Skeletal muscle satellite cell (primary cell): ENCODE measurements around the gene SPOCD1.
"Not testable (repeated sequence)": the region's sequence is repeated elsewhere in the genome, so short reads cannot be mapped to it uniquely, and the experiment has no call there.

ENCODE experiments used
- H3K27me3 ChIP-seq: 2 replicates; pipeline ENCODE4 v1.7.0; 2013; ENCODE audit warnings: low read length; ENCODE audit not compliant: control insufficient read depth, insufficient read depth
- H3K36me3 ChIP-seq: 2 replicates; pipeline ENCODE4 v1.7.0; 2013; ENCODE audit warnings: mild to moderate bottlenecking, control low read depth, low read length; ENCODE audit not compliant: insufficient read depth
- H3K4me1 ChIP-seq: 2 replicates; pipeline ENCODE4 v1.7.0; 2013; ENCODE audit warnings: low read length; ENCODE audit not compliant: control insufficient read depth, insufficient read depth
- H3K4me2 ChIP-seq: 2 replicates; pipeline ENCODE4 v1.7.0; 2013; ENCODE audit warnings: mild to moderate bottlenecking, low read length
- H3K4me3 ChIP-seq: 2 replicates; pipeline ENCODE4 v1.7.0; 2013; ENCODE audit warnings: low read length
- H3K9ac ChIP-seq: 2 replicates; pipeline ENCODE4 v1.7.0; 2013; ENCODE audit warnings: mild to moderate bottlenecking, low read depth, low read length, moderate library complexity
- H3K9me3 ChIP-seq: replicated peaks from 2 replicates; pipeline ENCODE4 v1.7.0; 2013; ENCODE audit warnings: mild to moderate bottlenecking, control low read depth, low read length

SPOCD1 gene

DNA sequence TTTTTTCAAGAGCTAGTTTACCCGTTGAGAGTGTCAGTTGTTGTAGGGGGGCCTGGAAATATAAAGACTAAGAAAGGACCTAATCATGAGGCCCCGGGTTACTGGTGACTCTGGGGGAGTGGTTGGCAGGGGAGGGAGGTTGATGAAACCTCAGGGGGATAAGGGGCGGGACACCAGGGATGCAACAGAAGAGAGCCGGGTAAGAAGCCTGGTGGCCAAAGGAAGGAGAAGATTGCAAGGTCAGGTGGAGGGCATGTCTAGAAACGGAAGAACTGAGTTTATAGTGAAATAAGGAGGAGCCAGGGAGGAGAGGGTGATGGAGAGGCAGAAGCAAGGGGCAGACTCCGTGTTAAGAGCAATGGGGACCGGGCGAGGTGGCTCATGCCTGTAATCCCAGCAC is 12.5 kb upstream of the SPOCD1 start:
- Histone ChIP-seq H3K4me1 (peaks cover 9% of the 10 kb centered on the region), H3K4me2 (no peak overlapping the region), H3K9ac (no peak overlapping the region), H3K27me3 (peaks cover 25% of the 10 kb centered on the region), H3K9me3 (no peaks in the 10 kb centered on the region), H3K4me3 (no peak overlapping the region), H3K36me3 (no peaks in the 10 kb centered on the region)

DNA sequence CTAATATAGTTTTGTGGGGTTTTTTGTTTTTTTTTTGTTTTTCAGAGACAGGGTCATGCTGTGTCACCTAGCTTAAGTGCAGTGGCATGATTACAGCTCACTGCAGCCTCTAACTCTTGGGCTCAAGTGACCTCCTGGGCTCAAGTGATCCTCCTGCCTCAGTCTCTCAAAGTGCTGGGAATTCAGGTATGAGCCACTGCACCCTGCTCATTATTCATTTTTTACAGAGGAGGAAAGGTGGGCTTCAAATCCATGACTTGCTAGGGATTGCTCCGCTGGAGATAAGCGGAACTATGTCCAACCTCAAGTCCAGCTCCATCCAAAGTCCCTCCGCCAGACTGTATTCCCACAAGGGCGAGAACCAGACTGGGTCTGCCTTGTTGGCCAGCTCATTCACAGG is 8.0 kb upstream of the SPOCD1 start:
- Histone ChIP-seq H3K36me3 (no peaks in the 10 kb centered on the region), H3K4me1 (no peaks in the 10 kb centered on the region), H3K4me2 (no peak overlapping the region), H3K4me3 (no peak overlapping the region), H3K9me3 (no peaks in the 10 kb centered on the region), H3K9ac (no peak overlapping the region), H3K27me3 (peaks cover 4% of the 10 kb centered on the region)

DNA sequence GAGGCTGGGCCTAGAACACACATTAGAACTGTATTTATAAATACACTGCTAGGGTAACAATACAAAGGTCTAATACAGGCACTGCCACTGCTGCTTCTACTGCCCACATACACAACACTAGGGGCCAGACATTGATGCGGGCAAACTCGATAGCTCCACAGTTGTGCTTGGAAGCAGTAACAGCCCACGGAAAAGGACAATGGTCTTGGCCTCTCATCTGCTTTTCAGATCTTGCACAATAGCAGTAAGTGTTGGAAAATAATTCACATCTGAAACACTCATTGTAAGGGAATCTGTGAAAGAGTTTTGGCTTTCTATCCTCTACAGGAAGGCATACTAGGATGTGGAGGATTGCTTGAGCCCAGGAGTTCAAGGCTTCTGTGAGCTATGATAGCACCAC is 6.9 kb upstream of the SPOCD1 start:
- H3K36me3 ChIP-seq: no peaks in the 10 kb centered on the region
- H3K4me1 ChIP-seq: no peaks in the 10 kb centered on the region
- H3K4me3 ChIP-seq: no peak overlapping the region
- H3K9ac ChIP-seq: no peak overlapping the region
- H3K27me3 ChIP-seq: peaks cover 4% of the 10 kb centered on the region
- no peak overlapping the region for H3K4me2 ChIP-seq
- no peaks in the 10 kb centered on the region for H3K9me3 ChIP-seq

DNA sequence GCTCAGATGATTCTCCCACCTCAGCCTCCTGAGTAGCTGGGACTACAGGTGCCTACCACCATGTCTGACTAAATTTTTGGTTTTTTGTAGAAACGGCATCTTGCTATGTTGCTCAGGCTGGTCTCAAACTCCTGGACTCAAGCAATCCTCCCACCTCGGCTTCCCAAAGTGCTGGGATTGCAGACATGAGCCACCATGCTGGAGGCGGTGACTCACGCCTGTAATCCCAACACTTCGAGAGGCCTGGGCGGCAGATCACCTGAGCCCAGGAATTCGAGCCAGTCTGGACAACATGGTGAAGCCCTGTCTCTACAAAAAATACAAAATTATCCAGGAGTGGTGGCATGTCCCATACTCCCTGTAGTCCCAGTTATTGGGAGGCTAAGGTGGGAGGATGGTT is 4.4 kb upstream of the SPOCD1 start:
- not testable (repeated sequence) for H3K9me3 ChIP-seq, H3K27me3 ChIP-seq, H3K4me2 ChIP-seq, H3K9ac ChIP-seq, H3K4me3 ChIP-seq, H3K4me1 ChIP-seq, H3K36me3 ChIP-seq

DNA sequence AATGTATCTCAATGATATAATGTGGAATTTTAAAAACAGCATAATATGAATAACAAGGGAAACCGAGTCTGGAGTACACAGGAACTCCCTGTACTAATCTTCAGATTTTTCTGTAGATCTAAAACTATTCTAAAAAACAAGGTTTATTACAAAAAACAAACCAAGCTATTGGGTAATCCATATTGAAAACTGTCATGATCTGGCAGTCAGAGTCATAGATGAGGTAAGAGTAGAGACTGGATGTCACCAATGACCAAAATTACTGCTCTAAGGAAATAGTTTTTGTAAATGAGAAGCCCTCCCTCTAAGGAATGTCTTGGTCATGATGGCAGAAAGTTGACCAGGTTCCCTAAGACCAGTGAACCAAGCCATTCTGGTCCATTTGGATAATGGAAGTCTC is 2.4 kb upstream of the SPOCD1 start:
- Histone ChIP-seq H3K9ac (no peak overlapping the region), H3K36me3 (no peaks in the 10 kb centered on the region), H3K4me3 (no peak overlapping the region), H3K9me3 (no peaks in the 10 kb centered on the region), H3K27me3 (no peaks in the 10 kb centered on the region), H3K4me2 (no peak overlapping the region), H3K4me1 (peaks cover 3% of the 10 kb centered on the region)

DNA sequence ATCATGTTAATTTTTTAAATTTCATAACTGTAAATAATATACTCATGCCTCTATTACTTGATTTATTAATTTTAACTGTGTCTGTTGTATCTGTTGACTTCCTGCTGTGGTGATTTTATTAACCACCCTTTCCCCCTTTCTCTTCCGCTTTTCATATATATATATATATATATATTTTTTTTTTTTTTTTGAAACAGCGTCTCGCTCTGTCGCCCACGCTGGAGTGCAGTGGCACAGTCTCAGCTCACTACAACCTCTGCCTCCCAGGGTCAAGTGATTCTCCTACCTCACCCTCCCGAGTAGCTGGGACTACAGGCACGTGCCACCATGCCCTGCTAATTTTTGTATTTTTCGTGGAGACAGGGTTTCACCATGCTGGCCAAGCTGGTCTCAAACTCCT is 1.1 kb upstream of the SPOCD1 start:
- H3K36me3 ChIP-seq, H3K4me1 ChIP-seq, H3K9me3 ChIP-seq: not testable (repeated sequence)

DNA sequence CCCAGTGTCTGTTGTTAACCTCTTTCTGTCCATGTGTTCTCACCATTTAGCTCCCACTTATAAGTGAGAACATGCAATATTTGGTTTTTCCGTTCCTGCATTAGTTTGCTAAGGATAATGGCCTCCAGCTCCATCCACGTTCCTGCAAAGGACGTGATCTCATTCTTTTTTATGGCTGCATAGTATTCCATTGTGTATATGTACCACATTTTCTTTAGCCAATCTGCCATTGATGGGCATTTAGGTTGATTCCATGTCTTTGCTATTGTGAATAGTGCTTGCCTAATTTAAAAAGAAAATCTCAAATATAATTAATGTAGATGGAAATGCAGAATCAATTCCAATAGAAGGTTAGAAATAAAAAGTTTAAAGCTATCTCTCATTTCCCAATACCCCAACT is 679 bp upstream of the SPOCD1 start:
- not testable (repeated sequence) for H3K4me2 ChIP-seq, H3K4me1 ChIP-seq, H3K36me3 ChIP-seq, H3K27me3 ChIP-seq, H3K4me3 ChIP-seq, H3K9me3 ChIP-seq, H3K9ac ChIP-seq

More for the DNA sequence above, 1.1 kb upstream of the SPOCD1 start:
- H3K27me3 ChIP-seq, H3K4me3 ChIP-seq, H3K4me2 ChIP-seq, H3K9ac ChIP-seq: not testable (repeated sequence)

DNA sequence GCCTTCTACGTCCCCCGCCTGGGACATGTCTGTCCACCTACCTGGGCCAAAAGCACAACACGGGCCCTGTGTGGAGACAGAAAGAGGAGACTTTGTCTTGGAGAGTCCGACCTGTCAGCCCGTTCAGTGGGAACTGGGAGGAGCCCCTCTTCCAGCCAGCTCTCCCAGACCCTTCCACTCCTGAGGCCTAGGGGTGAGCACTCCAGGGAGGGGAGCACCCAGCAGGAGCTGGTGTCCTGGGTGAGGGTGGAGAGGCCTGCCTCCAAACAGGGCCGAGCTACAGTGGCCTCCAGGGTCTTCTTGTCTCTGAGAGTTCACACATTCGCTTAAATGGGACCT is 546 bp downstream of the SPOCD1 start:
- H3K9ac ChIP-seq: no peak overlapping the region
- H3K4me1 ChIP-seq: peaks cover 3% of the 10 kb centered on the region
- H3K4me2 ChIP-seq: no peak overlapping the region
- H3K36me3 ChIP-seq: no peaks in the 10 kb centered on the region
- H3K9me3 ChIP-seq: no peaks in the 10 kb centered on the region
- H3K4me3 ChIP-seq: no peak overlapping the region
- no peaks in the 10 kb centered on the region for H3K27me3 ChIP-seq

DNA sequence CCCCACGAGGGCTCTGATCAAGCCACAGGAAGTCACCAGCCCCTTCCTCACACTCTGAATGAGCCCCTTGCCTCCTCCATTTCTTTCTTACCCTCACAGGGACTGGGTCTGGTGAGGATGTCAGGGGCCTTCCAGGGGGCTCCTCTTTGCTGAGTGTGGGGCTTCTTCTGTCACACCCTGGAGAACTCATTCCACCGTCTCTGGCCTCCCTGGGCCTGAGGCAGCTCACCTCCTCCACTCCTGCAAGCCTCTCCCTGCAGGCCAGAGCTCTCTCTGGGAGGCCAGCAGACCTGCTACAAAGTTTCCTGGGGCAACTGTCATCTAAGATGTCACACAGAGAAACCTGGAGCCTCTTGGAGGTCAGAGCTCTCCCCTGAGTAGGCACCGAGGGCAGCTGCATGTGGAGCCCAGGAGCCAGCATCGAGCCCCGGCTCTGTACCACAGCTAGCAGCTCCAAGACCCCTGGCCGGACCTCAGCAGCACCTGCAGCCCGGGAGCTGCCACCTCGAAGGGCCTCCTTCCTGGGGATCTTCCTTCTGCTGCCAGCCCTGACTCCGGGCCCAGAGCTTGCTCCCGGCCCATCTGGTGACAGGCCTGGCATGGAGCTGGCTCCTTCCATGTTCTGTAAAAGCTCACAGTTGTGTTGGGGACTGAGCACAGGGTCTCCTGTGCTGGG is 1.1 kb downstream of the SPOCD1 start:
- Histone ChIP-seq H3K4me3 (no peak overlapping the region), H3K4me1 (peaks cover 3% of the 10 kb centered on the region), H3K36me3 (no peaks in the 10 kb centered on the region), H3K9me3 (no peaks in the 10 kb centered on the region), H3K27me3 (peaks cover under 1% of the 10 kb centered on the region), H3K4me2 (no peak overlapping the region), H3K9ac (no peak overlapping the region)

DNA sequence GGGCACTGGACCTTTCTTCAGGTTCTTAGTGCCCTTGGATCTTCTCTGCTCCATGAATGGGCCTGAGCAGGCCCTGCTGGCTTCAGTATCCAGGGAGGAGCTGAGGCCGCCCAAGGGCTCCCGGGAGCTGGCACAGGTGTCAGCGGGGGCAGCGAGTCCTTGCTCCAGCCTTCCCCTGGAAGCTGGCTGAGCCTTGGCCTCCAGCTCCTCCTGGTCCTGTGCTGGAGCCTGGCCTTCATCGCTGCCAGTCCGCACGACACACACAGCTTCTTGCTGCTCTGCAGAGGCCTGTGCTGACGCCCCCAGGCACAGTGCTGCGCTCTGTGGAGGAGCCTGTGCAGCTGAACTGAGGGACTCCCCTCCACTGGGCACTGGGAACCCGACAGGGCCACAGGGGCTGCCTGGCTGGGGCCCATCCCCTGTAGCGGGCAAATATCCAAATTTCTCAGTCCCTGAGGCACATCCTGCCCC is 1.7 kb downstream of the SPOCD1 start:
- Histone ChIP-seq H3K4me3 (no peak overlapping the region), H3K9me3 (no peaks in the 10 kb centered on the region), H3K4me2 (no peak overlapping the region), H3K9ac (no peak overlapping the region), H3K4me1 (peaks cover 3% of the 10 kb centered on the region), H3K27me3 (peaks cover 5% of the 10 kb centered on the region), H3K36me3 (no peaks in the 10 kb centered on the region)

DNA sequence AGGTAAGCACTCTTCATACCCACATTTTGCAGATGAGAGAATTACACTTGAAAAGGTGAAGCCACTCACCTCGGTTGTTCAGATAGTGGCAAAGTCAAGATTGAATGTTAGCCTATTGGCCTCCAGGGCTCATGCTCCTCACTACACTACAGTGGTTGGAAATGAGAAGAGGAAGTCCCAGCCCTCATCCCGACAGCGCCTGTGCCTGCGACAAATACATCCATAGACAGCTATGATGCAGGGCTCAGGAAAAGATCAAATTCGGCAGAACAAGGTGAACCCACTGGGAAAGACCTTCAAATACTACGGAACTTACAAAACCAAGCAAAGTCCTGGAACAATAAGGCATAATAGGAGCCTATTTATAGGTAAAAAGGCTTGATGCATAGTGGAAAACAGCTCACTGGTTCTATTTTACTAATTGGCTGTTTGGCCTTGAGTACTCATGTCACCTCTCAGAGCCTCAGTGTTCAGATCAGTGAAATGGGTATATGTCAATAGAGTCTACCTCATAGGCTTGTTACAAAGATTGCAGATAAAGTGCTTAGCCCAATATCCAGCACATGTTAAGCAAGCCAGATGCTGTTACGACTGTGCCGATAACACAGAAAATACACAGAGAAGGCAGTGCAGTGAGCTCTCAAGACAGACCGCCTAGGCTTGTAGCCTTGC is 3.5 kb downstream of the SPOCD1 start:
- Histone ChIP-seq H3K4me2 (no peak overlapping the region), H3K27me3 (peaks cover 5% of the 10 kb centered on the region), H3K4me3 (no peak overlapping the region), H3K9me3 (no peaks in the 10 kb centered on the region), H3K36me3 (no peaks in the 10 kb centered on the region), H3K4me1 (peaks cover 3% of the 10 kb centered on the region), H3K9ac (no peak overlapping the region)

DNA sequence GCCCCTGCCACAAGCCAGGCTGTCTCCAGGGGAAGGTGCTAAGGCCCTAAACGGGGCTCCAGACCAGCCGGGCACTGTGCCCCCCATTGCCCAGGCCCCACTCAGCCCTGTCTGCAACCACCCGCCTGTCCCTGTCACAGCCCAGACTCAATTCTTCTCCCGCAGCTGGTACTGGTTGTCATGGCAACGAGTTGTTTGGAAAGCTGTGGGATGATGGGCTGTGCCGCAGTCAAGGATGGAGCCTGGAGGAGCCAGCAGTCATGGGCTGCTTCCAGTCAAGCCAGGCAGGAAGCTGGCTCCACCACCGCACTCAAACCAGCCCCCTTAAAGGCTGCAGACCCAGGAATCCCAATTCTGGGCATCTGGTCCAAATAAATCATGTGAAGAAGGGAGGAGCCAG is 4.2 kb downstream of the SPOCD1 start:
- H3K9me3 ChIP-seq: no peaks in the 10 kb centered on the region

More for the DNA sequence above, 4.2 kb downstream of the SPOCD1 start:
- Histone ChIP-seq H3K4me2 (no peak overlapping the region), H3K4me1 (peaks cover 3% of the 10 kb centered on the region), H3K9ac (no peak overlapping the region), H3K27me3 (peaks cover 5% of the 10 kb centered on the region), H3K4me3 (no peak overlapping the region), H3K36me3 (no peaks in the 10 kb centered on the region)
